Measurements from ENCODE around the gene CPNE1.
"Not testable (repeated sequence)": the region's sequence is repeated elsewhere in the genome, so short reads cannot be mapped to it uniquely, and the experiment has no call there.

CPNE1 gene

GRCh38 chr20:35697696-35698297, 33.1 kb upstream of the CPNE1 start:
- DNase-seq = no peak

GRCh38 chr20:35695978-35696377, 31.3 kb upstream of the CPNE1 start:
- no peak for DNase-seq

- DNase-seq = no peak
Measured at GRCh38 chr20:35695245-35695749, 30.6 kb upstream of the CPNE1 start.

GRCh38 chr20:35690265-35690664, 25.6 kb upstream of the CPNE1 start:
- DNase-seq = no peak

GRCh38 chr20:35686872-35687271, 22.2 kb upstream of the CPNE1 start:
- DNase-seq = not testable (repeated sequence)

- DNase-seq = not testable (repeated sequence)
Measured at GRCh38 chr20:35685368-35685767, 20.7 kb upstream of the CPNE1 start.

- DNase-seq = no peak
Measured at GRCh38 chr20:35681960-35682359, 17.3 kb upstream of the CPNE1 start.

- no peak for DNase-seq
Measured at GRCh38 chr20:35680452-35681183, 15.9 kb upstream of the CPNE1 start.

- no peak for DNase-seq
Measured at GRCh38 chr20:35674921-35675320, 10.2 kb upstream of the CPNE1 start.

GRCh38 chr20:35673884-35674283, 9.2 kb upstream of the CPNE1 start:
- no peak for DNase-seq

- DNase-seq = no peak
Measured at GRCh38 chr20:35669681-35670080, 5.0 kb upstream of the CPNE1 start.

GRCh38 chr20:35669221-35669620, 4.5 kb upstream of the CPNE1 start:
- no peak for DNase-seq

GRCh38 chr20:35665949-35666288, 1.2 kb upstream of the CPNE1 start:
- no peak for DNase-seq

GRCh38 chr20:35663516-35664465, 909 bp downstream of the CPNE1 start:
- DNase-seq = peak; percentile 8

GRCh38 chr20:35662551-35662950, 2.1 kb downstream of the CPNE1 start:
- DNase-seq = no peak

GRCh38 chr20:35661908-35662307, 2.8 kb downstream of the CPNE1 start:
- no peak for DNase-seq

- peak; percentile 7 for DNase-seq
Measured at GRCh38 chr20:35661053-35661452, 3.6 kb downstream of the CPNE1 start.

- no peak for DNase-seq
Measured at GRCh38 chr20:35660122-35660937, 4.4 kb downstream of the CPNE1 start.

GRCh38 chr20:35657271-35657670, 7.4 kb downstream of the CPNE1 start:
- DNase-seq = no peak

GRCh38 chr20:35654415-35654814, 10.3 kb downstream of the CPNE1 start:
- DNase-seq = no peak

GRCh38 chr20:35653893-35654292, 10.8 kb downstream of the CPNE1 start:
- DNase-seq = no peak

- no peak for DNase-seq
Measured at GRCh38 chr20:35653430-35653734, 11.3 kb downstream of the CPNE1 start.

All from NCI-H226 (cell line).